Ramos (cell line): ENCODE measurements around the gene PARD3B.

Experiments used
- in situ Hi-C: fragments of 300-500 bp; cut with MboI; formaldehyde crosslinking; loops from one replicate; pipeline ENCODE4 v1.14.3; 2022; ENCODE audit warnings: low sequenced_read_pairs; ENCODE audit not compliant: unreplicated experiment

Gene PARD3B

GRCh38 chr2:204650611-204651010 lies 105.3 kb downstream of the PARD3B start:
- in situ Hi-C loops, result no loop called here

- in situ Hi-C loops, result no loop called here
Observed at GRCh38 chr2:204652063-204652462, 106.8 kb downstream of the PARD3B start.

GRCh38 chr2:204654669-204655068 lies 109.4 kb downstream of the PARD3B start:
- in situ Hi-C loops, result no loop called here

- in situ Hi-C loops, result no loop called here
Observed at GRCh38 chr2:204655101-204655500, 109.8 kb downstream of the PARD3B start.

- in situ Hi-C loops, result no loop called here
Observed at GRCh38 chr2:204655626-204656025, 110.4 kb downstream of the PARD3B start.

GRCh38 chr2:204657024-204657423 lies 111.7 kb downstream of the PARD3B start:
- in situ Hi-C loops, result no loop called here

GRCh38 chr2:204662956-204663355 lies 117.7 kb downstream of the PARD3B start:
- in situ Hi-C loops, result no loop called here

- in situ Hi-C loops, result no loop called here
Observed at GRCh38 chr2:204663816-204664425, 118.6 kb downstream of the PARD3B start.

- in situ Hi-C loops, result no loop called here
Observed at GRCh38 chr2:204664708-204665121, 119.4 kb downstream of the PARD3B start.

GRCh38 chr2:204665207-204665606 lies 119.9 kb downstream of the PARD3B start:
- in situ Hi-C loops, result no loop called here

- in situ Hi-C loops, result no loop called here
Observed at GRCh38 chr2:204665771-204666170, 120.5 kb downstream of the PARD3B start.

GRCh38 chr2:204667990-204668389 lies 122.7 kb downstream of the PARD3B start:
- in situ Hi-C loops, result no loop called here

GRCh38 chr2:204669382-204669781 lies 124.1 kb downstream of the PARD3B start:
- in situ Hi-C loops, result no loop called here

GRCh38 chr2:204670124-204670523 lies 124.8 kb downstream of the PARD3B start:
- in situ Hi-C loops, result no loop called here

GRCh38 chr2:204670756-204671155 lies 125.5 kb downstream of the PARD3B start:
- in situ Hi-C loops, result no loop called here

- in situ Hi-C loops, result no loop called here
Observed at GRCh38 chr2:204672772-204673171, 127.5 kb downstream of the PARD3B start.

GRCh38 chr2:204673877-204674276 lies 128.6 kb downstream of the PARD3B start:
- in situ Hi-C loops, result no loop called here

- in situ Hi-C loops, result no loop called here
Observed at GRCh38 chr2:204678031-204678430, 132.8 kb downstream of the PARD3B start.

- in situ Hi-C loops, result no loop called here
Observed at GRCh38 chr2:204680576-204680975, 135.3 kb downstream of the PARD3B start.

- in situ Hi-C loops, result no loop called here
Observed at GRCh38 chr2:204681412-204681811, 136.1 kb downstream of the PARD3B start.

- in situ Hi-C loops, result no loop called here
Observed at GRCh38 chr2:204683384-204683783, 138.1 kb downstream of the PARD3B start.

- in situ Hi-C loops, result no loop called here
Observed at GRCh38 chr2:204686406-204686805, 141.1 kb downstream of the PARD3B start.

GRCh38 chr2:204687776-204688175 lies 142.5 kb downstream of the PARD3B start:
- in situ Hi-C loops, result no loop called here
